ENCODE results near the gene S100A14. TPM values are rescaled to one million over a fixed set of nuclear protein-coding genes. Genes with fewer than 3 reads are reported as not detected.

Gene S100A14
- total RNA-seq, 1 experiment from 2014 or later = 0.63 TPM

- Histone ChIP-seq H3K79me1 (ENCODE audit: insufficient read depth, low read depth, low read length, poor library complexity, severe bottlenecking) (peaks cover 5% of the 10 kb centered on the region), H3K9ac (ENCODE audit: extremely low read depth, insufficient read length, low read length) (peak within 1 kb of the TSS; percentile 81), H4K8ac (replicated peaks; ENCODE audit: insufficient read length, low read depth, low read length) (no peak within 1 kb of the TSS), H3K14ac (ENCODE audit: insufficient read depth, low read length) (peak within 1 kb of the TSS; percentile 93), H4K20me1 (ENCODE audit: control insufficient read depth, insufficient read depth, insufficient read length) (no peaks in the 10 kb centered on the region), H3K4ac (ENCODE audit: low read depth, low read length) (no peak within 1 kb of the TSS), H3K18ac (ENCODE audit: insufficient read length, low read depth, low read length) (peak within 1 kb of the TSS; percentile 94), H2AFZ (ENCODE audit: low read length) (no peak within 1 kb of the TSS), H2AK5ac (ENCODE audit: insufficient read length, low read length) (no peak within 1 kb of the TSS), H4K5ac (ENCODE audit: insufficient read length, low read depth, low read length) (no peak within 1 kb of the TSS), H2BK5ac (ENCODE audit: insufficient read length, low read length) (no peak within 1 kb of the TSS), H3K23me2 (ENCODE audit: insufficient read length, low read depth, low read length, poor library complexity, severe bottlenecking) (peaks cover 5% of the 10 kb centered on the region), H3K9me3 (ENCODE audit: control insufficient read depth, low read depth, low read length) (no peaks in the 10 kb centered on the region), H3K79me2 (ENCODE audit: insufficient read depth, low read length) (no peaks in the 10 kb centered on the region; the same call in 1 of the 2 replicates), H3K27me3 (ENCODE audit: insufficient read depth, low read length) (no peaks in the 10 kb centered on the region), H2BK15ac (ENCODE audit: low read depth, low read length) (no peak within 1 kb of the TSS), H3K4me2 (ENCODE audit: insufficient read depth, insufficient read length, low read length) (peak within 1 kb of the TSS; percentile 94), H2BK20ac (ENCODE audit: low read depth, low read length, poor library complexity, severe bottlenecking) (no peak within 1 kb of the TSS), H3K4me1 (ENCODE audit: insufficient read depth, low read length) (0 out of 2 replicates have a peak, but pooled peaks cover 2% of the 10 kb centered on the region), H2BK12ac (ENCODE audit: insufficient read length, low read depth, low read length) (no peak within 1 kb of the TSS), H3K56ac (ENCODE audit: insufficient read length, low read depth, low read length) (no peak within 1 kb of the TSS), H3T11ph (ENCODE audit: low read length) (no peak within 1 kb of the TSS), H2BK120ac (ENCODE audit: low read depth, low read length, poor library complexity, severe bottlenecking) (no peak within 1 kb of the TSS), H3K23ac (ENCODE audit: insufficient read length, low read depth, low read length) (no peak within 1 kb of the TSS), H4K91ac (ENCODE audit: insufficient read length, low read depth, low read length) (no peak within 1 kb of the TSS), H3K27ac (ENCODE audit: insufficient read length, low read depth, low read length) (no peak within 1 kb of the TSS)
- no CpG with 5 or more reads among the region's 53 CpGs for WGBS (ENCODE audit: extremely low coverage, insufficient read length, low lambda C conversion rate)
- H3K4me3 Mint-ChIP-seq = peak within 1 kb of the TSS; percentile 94 to 95
- no peaks in the 10 kb centered on the region for H3K27me3 Mint-ChIP-seq (ENCODE audit: low read depth)
- H3K27ac Mint-ChIP-seq = peak within 1 kb of the TSS; percentile 89 to 95 (median 90)
- no peaks in the 10 kb centered on the region; a peak in 1 of 5 replicates for H3K9me3 Mint-ChIP-seq
- H3K36me3 Mint-ChIP-seq (ENCODE audit: insufficient read depth in 1 of 3, low read depth in 3 of 3) = peaks cover 14 to 35% (median 26%) of the 10 kb centered on the region in 3 experiments
- peaks cover 9% of the 10 kb centered on the region in 2 experiments for H3K4me1 Mint-ChIP-seq
- peak; percentile 93 for DNase-seq
- no peak; the same call in 2 of the 3 replicates for TF ChIP-seq CTCF (conservative IDR thresholded peaks at IDR 0.05)
These were observed 42.5 kb upstream of the S100A14 start, which contains the start of gene SNAPIN for GRCh38 chr1:153658400-153659174. SNAPIN (plus strand) TSS chr1:153658703; CDS start chr1:153658744, 41 bp downstream.
